SHP77 (cell line): Measurements from ENCODE around the gene TTI1.
"Not testable (repeated sequence)": the region's sequence is repeated elsewhere in the genome, so short reads cannot be mapped to it uniquely, and the experiment has no call there.

Source experiments
- DNase-seq, 2 experiments: peaks; one replicate each; lab custom pipeline; 2025; lab: John Stamatoyannopoulos, UW

The TTI1 gene

GRCh38 chr20:37968841-37969401 is 64.3 kb downstream of the TTI1 start:
- DNase-seq: peak in 1 of 2 experiments; percentile 23

GRCh38 chr20:37963483-37963882 is 69.8 kb downstream of the TTI1 start:
- DNase-seq: not testable (repeated sequence)

- no peak for DNase-seq
Measured at GRCh38 chr20:37961066-37961465, 72.2 kb downstream of the TTI1 start.

- DNase-seq: no peak
Measured at GRCh38 chr20:37958856-37959520, 74.3 kb downstream of the TTI1 start.

GRCh38 chr20:37956107-37956585 is 77.1 kb downstream of the TTI1 start:
- peak; percentile 24 to 39 for DNase-seq

- DNase-seq: no peak
Measured at GRCh38 chr20:37955511-37955910, 77.7 kb downstream of the TTI1 start.

- DNase-seq: no peak
Measured at GRCh38 chr20:37954626-37955025, 78.6 kb downstream of the TTI1 start.

GRCh38 chr20:37954190-37954589 is 79.1 kb downstream of the TTI1 start:
- no peak for DNase-seq

GRCh38 chr20:37948956-37949355 is 84.3 kb downstream of the TTI1 start:
- DNase-seq: no peak

GRCh38 chr20:37947943-37948342 is 85.3 kb downstream of the TTI1 start:
- DNase-seq: no peak

GRCh38 chr20:37946946-37947345 is 86.3 kb downstream of the TTI1 start:
- DNase-seq: no peak

- peak in 1 of 2 experiments; percentile 41 for DNase-seq
Measured at GRCh38 chr20:37945091-37945547, 88.1 kb downstream of the TTI1 start.

GRCh38 chr20:37944456-37944981 is 88.7 kb downstream of the TTI1 start:
- no peak for DNase-seq

- no peak for DNase-seq
Measured at GRCh38 chr20:37943501-37944455, 89.5 kb downstream of the TTI1 start.

GRCh38 chr20:37943033-37943432 is 90.2 kb downstream of the TTI1 start:
- DNase-seq: no peak

GRCh38 chr20:37941992-37942391 is 91.3 kb downstream of the TTI1 start:
- DNase-seq: no peak

- no peak for DNase-seq
Measured at GRCh38 chr20:37941332-37941731, 91.9 kb downstream of the TTI1 start.

- DNase-seq: no peak
Measured at GRCh38 chr20:37940858-37941257, 92.4 kb downstream of the TTI1 start.

GRCh38 chr20:37939701-37940560 is 93.3 kb downstream of the TTI1 start:
- no peak for DNase-seq

- DNase-seq: no peak
Measured at GRCh38 chr20:37938954-37939353, 94.3 kb downstream of the TTI1 start.

- no peak for DNase-seq
Measured at GRCh38 chr20:37938181-37938750, 95.0 kb downstream of the TTI1 start.
